NCI-H524 treated with DMSO at 0.1 percent for 48 hours (cell line): ENCODE measurements around the gene CCDC102B.
"Not testable (repeated sequence)": the region's sequence is repeated elsewhere in the genome, so short reads cannot be mapped to it uniquely, and the experiment has no call there.

Source experiments
- DNase-seq: peaks from one replicate; lab custom pipeline; 2025; lab: John Stamatoyannopoulos, UW

The CCDC102B gene

DNA sequence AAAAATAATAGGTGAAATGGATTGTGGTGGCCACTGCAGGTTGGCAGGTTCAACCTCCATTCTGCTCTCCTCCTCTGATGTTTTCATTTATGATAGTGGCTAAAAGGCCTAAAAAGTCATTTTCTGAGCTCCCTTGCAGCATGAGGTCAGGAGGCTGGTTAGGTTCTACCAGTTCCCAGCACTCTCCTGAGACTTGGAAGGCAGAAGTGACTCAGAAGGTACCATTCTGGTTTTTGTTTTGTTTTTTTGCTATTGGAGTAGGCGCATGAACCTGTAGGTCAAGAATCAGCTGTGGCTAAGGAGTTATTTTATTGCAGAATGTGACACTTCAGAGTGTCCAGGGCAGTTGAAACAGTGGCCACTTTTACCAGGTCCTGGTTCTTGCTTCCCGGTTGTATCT is 181.9 kb downstream of the CCDC102B start:
- DNase-seq: no peak

DNA sequence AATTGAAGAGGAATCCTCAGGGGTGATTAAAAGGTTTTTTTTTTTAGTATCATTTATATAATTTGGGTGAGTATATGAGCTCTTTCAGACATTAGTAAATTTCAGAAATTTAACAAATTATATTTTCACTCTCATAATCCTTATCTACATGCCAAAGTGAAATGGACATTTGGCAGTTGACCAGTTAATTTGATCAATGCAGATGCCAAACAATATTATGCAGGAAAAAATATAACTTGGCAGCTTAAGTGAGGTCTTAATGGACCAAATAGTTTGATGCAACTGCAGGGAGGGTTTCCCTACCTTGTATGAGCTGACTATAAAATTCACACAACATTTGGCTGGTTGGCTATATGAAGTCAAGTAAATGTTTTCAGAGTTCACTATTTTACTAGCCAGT is 185.2 kb downstream of the CCDC102B start:
- no peak for DNase-seq

DNA sequence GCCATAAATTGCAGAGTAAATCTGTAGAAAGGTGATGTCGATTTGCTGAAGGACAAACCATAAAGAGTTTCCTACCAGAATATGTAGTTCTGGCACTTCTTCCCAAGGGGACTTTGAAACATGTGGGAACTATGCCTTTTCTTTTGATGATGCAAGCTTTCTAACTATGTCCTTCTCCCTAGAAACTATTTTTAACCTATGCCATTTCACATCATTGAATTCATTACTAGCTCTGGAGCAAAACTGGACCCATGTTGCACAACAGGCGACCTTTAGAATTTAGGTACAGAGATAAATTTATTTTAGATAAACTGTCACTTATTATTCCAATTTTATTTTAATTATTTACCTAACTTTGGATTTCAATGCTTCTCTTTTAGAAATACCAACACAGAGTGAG is 186.5 kb downstream of the CCDC102B start:
- no peak for DNase-seq

DNA sequence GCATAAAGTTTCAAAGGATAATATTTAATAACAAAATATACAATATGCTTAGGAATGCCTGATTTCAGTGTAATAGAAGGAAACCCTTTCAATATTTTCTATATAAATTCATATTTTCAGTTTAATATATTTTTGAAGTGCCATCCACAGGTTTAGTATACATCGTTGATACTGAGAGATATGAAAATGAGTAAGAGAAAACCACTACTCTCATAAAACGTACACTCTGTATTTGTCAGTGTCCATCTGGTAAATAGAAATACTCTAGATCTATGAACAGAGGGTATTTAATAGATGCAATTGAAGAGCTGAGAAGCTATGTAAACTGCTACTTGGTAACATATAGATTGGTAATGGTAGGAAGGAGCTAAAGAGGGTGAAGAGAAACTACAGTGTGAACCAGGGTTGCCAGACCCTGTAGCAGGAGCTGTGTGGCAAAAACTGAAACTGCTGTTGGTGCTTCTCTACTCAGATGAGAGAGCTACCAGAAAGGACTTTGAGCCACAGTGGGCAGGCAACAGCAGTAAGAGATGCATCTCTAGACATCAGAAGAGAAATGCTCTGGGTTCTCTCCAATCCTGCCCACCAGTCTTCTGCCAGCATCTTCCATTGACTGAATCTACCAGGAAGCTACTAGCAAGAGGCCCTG is 187.4 kb downstream of the CCDC102B start:
- DNase-seq: no peak

DNA sequence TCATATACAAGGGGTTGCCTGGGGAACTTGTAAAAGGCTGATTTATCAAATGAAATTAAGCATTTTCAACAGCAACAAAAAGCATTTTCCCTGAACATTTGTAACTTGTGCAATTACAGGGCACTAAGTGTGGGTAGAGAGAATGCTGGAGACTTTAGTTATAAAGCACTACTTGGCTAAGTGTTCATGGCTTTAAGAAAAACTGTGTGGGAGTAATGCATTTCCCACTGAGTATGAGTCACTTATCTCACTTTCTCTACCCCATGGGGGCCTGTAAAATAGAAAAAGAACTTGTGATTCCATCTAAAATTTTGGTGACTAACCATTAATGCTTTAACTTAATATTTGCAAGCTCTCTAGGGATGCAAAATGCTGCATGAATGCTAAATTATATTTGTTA is 193.4 kb downstream of the CCDC102B start:
- DNase-seq: no peak

DNA sequence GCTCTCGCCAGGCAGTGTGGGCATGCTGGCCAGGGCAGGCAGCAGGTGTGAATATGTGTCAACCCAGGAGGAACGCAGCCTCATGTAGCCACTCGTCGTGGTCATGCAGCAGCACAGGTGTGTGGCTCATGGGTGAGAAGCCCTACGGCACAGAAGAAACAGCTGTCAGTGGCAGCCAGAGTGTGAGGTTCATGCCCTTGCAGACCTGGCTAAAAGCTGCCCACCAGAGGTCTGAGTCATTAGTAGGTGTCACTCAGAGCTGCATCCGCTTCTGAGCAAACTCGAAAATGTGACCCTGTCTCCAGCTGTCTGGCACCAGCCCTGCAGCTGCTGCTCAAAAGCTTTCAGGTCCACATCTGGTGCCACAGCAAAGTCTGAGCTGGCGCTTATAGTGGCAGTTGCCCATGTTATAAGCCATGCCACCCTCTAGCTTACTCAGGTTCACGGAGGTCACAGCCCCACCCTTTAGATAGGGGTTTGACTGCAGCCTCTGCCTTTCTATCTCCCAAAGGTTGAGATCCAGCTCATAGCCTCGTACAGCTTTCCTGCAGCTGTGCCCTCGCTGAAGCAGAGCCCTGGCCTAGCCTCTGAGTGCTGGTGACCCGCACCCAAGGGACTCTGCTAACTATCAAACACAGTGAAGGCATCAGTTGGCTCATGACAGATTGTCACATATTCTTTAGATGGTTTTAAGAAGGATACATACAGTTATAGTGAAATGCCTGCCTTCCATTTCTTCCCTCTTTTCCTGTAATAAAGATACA is 195.0 kb downstream of the CCDC102B start:
- no peak for DNase-seq

DNA sequence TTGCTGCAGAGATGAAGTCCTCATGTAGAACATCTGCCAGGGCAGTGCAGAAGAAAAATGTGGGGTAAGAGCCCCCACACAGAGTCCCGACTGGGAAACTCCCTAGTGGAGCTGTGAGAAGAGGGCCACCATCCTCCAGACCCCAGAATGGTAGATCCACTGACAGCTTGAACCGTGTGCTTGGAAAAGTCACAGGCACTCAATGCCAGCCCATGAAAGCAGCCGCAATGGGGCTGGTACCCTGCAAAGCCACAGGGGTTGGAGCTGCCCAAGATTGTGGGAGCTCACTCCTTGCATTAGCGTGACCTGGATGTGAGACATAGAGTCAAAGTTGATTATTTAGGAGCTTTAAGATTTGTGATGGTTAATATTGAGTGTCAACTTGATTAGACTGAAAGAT is 197.8 kb downstream of the CCDC102B start:
- no peak for DNase-seq

DNA sequence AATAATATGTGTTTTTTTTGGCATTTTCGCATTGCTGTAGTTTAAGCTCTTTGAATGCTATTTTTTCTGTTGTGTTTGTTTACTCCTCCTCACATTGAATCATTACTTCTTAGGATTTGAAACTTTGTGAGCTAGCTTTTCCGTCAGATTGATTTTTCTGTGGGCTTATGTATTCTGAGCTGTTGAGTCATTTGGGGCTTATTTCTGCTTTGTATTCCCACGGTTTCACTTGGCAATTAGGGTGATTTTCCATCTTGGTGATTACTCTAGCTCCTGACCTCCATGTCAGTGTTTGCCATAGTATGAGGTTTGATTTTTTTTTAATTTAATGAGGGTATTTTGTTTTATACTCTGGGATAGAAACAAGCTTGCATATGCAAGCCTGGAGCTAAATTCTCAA is 200.0 kb downstream of the CCDC102B start:
- DNase-seq: no peak

DNA sequence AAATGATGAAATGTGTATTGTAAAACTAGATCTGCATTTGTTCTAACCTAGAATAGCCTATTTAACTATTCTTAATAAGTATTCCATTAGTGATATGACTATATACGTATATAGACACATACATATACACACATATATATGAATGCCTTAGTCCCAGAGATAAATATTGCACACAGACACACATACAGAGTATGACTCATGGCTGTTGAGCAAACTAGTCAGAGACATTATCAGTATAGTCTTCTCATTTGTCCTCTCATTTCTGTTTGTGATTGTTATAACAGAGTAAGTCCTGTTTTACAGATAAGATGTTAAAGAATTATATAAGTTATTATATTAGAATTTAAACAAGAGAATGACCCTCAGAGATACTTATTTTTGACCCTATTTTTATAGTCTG is 202.5 kb downstream of the CCDC102B start:
- no peak for DNase-seq

DNA sequence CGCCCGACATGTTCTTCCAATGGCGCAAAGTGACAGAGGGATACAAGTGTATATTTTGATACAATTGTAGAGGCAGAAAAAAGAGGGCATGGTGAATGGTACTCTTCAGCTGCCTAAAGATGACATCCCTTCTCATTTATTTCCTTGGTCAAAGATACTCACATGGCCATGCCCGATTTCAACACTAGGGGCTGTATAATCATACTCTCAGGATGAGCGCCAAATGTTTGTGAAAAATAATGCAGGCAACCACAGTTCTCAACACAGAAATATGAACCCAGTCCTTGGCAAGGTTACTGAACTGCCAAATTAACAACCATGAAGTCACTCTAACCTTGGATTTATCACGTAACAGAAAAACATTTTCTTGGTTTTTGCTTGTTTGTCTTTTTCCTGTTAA is 204.4 kb downstream of the CCDC102B start:
- DNase-seq: no peak

DNA sequence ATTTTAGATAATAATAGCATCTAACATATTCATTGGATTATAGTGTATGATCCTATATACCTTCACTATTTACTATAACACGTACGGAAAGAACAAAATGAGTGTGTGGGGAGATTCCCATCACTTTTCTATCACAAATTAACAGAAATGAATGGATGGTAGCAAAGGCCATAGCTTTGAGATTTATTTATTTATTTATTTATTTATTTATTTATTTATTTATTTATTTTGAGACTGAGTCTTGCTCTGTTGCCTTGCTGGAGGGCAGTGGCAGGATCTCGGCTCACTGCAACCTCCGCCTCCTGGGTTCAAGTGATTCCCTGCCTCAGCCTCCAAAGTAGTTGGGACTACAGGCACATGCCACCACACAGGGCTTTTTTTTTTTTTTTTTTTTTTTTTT is 208.3 kb downstream of the CCDC102B start:
- not testable (repeated sequence) for DNase-seq

DNA sequence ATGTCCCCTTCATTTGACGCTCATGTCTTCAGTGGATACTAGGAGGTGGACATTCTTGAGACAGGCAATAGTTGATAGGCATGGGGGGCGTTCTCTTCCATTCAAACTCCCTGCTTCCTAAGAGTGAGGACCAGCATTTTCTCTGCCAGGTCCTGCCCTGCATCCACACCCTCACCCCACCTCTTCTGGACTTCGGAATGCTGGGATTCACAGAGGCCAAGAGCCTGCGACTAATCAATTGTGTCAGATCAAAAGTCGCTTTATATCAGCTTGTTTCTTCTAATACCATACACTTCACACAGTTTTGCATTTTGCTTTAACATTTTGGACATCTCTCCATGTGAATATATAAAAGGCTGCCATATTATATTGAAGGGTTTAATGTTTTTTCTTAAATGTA is 210.7 kb downstream of the CCDC102B start:
- no peak for DNase-seq

DNA sequence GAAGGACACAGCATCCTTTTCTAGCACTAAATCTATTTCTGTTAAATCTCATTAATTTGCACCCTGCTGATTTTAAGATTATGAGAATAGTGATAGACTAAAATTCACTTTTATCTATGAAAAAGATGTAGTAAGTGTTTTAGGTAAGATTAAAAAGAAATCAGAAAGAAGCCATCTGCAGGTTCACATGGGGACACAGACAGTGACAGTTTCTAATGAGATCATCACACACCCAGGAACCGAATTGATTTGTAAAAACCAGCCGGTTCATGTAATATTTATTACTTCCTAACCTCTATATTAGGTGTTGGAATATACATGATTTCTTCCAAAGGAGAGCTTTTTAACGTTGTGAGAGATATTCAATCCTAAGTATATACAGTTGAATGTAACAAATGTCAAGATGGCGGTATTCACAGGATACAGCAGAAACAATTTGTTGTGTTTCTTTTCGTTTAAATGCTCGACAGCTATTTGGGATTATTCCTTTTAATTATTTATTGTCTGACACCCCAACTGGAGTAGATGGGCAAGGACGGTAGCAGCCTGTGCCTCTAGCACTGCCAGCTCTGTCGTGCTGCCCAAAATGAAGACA is 223.4 kb downstream of the CCDC102B start:
- DNase-seq: no peak

DNA sequence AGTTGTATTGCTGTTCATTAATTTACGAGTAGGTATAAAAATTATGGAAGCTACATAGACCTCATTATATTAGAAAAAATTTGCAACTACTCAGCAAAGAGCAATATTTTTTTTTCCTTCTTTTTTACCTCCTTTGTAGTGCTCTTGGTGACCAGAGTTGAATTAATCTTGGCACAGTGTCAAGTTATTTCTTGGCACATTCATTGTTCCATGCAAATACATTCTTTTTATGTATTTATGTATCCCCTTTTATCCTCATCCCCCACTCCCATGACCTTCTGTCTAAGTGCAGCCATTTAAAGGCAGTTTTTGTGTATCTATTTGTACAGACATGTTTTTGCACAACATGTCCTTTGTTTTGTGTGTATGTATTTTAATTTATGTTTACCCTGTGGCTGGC is 224.5 kb downstream of the CCDC102B start:
- no peak for DNase-seq

DNA sequence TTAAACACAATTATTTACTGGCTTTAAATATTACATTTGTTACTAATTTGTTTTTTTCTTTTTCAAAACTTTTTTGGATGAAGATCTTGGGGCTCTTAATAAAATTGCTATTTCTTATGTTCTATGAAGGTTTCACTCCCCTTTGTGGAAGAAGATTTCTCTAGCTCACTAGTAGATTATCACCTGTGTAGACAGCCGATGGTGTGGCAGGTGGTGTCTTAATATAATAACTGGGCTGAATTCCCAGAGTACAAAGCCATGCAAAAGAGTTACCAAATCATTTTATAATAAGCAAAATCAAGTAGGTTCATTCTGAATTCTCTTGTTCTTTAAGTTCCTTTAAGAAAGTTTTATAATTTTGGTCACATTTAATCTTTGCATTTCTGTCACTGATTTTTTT is 233.7 kb downstream of the CCDC102B start:
- no peak for DNase-seq

DNA sequence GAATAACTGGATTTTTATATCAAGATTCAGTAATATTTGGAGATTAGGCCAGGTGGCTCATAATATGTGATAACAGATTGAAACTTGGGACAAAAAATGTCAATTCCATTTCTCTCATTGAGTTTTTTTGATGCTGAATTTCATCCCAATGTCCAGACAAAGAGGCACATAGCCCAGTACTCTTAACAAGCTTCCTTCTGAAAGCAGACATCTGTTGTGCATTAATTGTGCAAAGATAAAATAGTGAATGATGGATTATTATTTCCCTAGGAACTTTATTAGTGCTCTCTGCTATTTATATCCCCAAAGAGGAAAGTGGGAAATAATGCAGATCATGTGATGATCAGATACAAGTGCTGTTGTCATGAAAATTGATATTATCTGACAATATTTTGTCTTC is 234.1 kb downstream of the CCDC102B start:
- DNase-seq: no peak

DNA sequence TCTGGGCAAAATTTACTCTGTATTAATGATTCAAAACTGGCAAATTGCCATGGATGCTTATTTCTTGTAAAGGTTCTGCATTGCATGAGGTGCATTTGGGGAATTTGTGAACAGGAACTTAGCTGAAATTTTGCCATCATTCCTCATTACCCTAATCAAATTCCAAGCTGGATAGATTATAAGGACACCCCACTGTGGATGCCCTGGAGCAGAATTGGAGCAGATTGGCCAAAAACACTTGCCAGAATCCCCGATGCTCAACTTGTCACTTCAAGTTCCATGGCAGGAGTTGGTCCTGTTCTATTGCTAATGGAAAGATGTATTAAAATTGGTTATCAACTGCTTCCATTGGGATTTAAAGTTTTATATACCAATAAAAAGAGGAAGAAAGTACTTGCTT is 237.9 kb downstream of the CCDC102B start:
- no peak for DNase-seq

DNA sequence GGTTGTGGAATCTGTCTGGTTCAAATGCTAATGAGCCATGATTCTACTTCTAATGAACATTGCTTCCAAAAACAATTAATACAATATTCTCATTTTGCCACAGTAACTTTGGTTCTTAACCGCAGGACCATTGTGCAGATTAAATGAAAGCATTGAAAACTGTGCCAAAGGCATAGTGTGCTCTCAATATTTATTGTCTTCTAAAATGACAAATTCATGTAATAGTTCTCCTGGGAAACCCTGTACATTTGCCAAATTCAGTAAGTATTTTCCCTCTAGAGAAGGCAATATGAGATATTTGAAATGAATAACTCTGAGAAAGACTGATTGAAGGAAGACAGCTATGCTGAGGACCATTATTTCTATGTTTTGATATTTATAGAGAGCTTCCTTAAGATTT is 246.3 kb downstream of the CCDC102B start:
- DNase-seq: no peak

DNA sequence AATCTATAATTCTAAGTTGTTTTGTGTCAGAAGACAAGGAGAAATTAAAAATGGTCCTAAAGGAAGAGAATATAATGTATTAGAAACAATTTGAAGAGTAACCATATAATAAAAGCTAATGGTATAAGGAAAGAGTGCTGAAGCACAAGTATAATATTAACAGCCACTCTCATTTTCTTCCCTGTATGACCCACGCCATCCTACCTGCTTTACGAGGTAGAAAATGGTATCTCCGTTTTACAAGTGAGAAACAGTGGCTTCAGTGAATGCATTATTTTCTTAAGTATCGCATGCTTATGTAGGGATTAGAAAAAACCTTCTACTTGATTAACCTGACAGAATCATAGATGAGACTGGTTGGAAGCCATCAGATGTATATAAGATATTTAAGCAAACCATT is 266.2 kb downstream of the CCDC102B start:
- no peak for DNase-seq

DNA sequence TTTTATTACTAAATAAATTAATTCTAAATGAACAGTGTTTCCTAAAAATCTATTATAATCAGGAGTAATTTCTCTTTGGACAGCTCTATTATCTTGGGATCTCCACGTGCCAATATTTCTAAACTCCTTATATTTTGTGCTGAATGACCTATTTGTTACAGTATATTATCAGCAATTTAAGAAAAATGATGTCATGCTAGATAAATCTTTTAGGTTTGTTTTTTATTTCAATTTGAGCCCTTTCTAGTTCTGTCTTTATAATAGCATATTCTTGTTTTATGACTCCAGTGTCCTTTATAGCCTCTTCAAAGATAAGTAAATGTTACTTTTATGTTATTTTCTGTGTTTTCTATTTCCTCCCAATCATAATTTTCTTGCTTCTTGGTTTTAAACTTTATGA is 269.2 kb downstream of the CCDC102B start:
- DNase-seq: no peak

DNA sequence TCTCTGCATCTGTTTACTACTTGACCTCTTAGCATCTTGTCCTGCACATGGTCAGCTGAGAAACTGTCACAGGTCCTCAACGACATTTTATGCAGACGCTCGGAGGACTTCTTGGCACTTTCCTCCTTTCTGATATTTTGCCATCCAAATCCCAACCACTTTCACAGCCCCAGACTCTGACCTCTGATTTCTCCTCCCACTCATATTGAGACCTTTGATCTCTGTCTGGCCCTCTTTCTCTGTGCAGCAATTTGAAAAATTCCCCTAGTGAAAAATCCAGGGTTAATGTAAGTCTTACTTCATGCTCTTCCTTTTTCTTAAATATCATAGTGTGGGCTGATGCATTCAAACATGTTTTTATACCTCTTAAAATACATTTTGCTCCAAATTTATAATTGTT is 273.8 kb downstream of the CCDC102B start:
- no peak for DNase-seq

DNA sequence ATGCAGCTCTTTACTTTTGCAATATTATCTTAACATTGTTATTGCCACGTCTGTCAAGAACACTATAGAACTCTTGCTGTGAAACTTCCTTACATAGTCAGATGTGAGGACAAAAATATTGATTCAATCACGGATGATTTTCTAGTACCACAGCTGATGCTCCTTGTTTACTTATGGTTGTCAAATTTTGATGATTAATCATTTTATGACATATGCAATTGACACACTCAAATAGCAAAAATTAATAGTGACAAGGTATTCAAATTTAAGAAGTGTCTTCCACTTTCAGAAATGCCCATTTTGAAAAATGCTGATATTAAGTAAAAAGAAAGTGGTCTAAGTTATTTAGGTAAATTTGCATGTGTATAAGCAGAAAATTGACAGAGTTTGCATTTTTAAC is 284.0 kb downstream of the CCDC102B start:
- DNase-seq: no peak

DNA sequence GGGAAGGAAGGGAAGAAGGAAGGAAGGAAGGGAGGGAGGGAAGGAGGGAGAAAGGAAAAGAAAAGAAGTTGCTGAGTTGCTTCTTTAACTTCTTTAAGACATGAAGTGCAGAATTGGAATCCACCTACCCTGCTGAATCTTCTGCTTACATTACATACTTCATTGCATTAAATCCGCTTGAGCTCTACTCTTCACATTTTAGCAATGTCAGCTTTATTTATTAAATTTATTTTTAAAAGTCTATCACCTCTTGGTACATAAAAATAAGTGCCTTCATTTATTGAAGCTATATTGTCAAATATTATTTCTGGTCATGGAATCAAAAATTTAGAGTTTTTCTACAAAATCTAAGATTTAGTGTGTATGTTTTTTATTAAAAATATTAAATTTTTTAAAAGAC is 284.6 kb downstream of the CCDC102B start:
- no peak for DNase-seq

DNA sequence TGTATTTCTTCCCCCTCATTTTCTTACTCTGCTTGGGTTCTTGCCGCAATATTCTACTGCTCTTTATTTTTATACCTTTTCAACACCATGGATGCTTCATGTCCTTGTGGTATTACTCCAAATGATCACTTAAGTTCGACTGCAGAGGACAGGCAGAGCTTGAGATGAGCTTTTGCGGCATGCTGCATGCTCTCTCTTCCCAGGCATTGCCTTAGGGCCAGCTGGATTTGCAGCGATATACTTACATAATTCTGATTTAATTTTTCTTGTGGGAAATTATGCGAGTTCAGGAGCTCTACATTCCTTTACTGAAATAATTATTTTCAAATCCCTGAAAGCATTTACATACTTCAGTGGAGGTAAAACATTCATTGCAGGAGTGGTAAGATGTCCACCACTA is 288.1 kb downstream of the CCDC102B start:
- no peak for DNase-seq
